GDM1 (cell line): ENCODE data around the gene PRKCI.

Experiments used
- DNase-seq: peaks from one replicate; lab custom pipeline; 2025; lab: John Stamatoyannopoulos, UW

Gene PRKCI

DNA sequence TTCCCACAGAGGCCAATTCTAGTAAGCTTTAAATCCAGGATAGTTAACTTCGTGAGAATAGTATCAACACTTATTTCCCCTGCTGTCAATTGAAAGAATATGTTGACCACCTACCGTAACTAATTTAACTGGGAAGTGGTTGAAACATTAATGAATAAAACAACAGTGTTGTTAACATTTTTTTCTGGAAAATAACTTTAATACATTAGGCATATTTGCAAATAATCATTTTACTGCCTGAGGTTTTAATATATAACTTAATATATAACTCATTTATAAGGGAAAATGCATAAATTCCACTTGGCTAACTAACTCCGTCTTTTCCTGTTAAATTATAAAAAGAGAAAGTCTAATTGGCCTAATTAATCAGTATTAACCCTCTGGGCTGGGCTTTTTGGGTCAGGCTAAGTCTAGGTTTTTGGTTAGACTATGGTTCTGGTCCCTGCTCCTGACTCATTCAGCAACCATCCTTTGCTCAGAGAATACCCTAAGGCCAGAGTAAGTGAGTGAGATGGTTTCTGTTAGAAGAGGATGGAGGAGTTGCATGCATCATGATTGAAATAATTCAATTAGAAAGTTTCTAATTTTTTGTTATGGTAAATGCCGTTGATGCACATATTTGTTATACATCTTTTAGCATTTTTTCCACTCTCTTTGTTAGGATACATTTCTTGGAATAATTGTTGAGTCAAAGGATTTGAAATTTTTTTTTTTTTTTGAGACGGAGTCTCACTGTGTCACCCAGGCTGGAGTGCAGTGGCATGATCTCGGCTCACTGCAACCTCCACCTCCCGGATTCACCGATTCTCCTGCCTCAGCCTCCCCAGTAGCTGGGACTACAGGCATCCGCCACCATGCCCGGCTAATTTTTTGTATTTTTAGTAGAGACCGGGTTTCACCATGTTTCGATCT is 124.5 kb downstream of the PRKCI start:
- DNase-seq, result no peak

DNA sequence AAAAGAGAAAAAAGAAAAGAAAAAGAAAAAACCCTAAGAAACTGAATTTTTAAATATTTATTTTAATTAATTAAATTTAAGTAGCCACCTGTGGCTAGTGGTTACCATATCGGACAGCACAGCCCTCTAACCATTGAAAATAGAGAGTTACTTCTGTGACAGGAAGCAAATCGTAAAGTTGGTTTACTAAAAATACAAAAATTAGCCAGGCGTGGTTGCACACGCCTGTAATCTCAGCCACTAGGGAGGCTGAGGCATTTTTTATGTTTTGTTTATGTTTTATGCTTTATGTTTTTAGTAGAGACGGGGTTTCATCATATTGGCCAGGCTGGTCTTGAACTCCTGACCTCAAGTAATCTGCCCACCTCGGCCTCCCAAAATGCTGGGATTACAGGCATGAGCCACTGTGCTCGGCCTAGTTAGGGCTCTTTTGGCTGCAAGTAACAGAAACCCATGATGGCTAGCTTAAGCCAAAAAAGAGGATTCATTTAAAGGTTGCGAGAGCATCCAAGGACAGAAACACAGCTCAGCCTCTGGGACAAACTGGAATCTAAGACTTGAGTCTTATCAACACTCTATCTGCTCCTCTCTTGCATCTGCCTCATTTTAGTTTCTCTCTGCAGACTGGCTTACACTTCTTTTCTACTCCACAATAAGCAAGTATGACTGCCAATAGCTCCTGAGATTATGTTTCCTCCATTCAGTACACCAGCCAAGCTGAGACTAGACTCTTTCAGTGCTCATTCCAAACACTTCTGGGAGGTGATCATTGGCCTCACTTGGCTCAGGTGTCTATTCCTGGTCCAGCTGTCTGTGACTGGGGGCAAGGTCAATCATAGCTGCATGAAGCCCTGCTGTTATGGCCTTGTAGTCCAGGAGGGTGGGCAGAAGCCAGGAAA is 128.5 kb downstream of the PRKCI start:
- DNase-seq, result no peak

- no peak for DNase-seq
These were observed 130.7 kb downstream of the PRKCI start for GRCh38 chr3:170352936-170353335.

DNA sequence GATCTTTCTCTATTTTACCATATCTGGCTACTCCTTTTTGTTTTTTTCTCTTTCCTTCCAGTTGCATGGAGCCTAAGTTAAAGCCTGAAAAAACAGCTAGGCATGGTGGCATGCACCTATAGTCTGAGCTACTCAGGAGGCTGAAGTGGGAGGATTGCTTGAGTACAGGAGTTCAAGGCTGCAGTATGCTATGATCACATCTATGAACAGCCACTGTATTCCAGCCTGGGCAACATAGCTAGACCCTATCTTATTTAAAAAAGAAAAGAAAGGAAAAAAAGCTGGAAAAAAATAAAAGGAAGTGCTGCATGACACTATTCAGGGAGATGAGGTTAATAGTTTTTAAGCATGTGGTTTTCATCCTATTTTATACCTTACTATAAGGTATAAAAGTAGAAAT is 131.3 kb downstream of the PRKCI start:
- DNase-seq, result no peak

- DNase-seq, result no peak
These were observed 132.5 kb downstream of the PRKCI start for GRCh38 chr3:170354760-170355159.
